Stimulated activated CD8-positive, alpha-beta memory T cell treated with anti-CD3 and anti-CD28 coated beads, Interleukin-7, amount 100 ng/mL, for 4 hours (primary cell): ENCODE data around the gene TMEM52.

Source experiments
- DNase-seq, 2 donors: peaks; one replicate each; pipeline ENCODE4 v3.0.0-alpha.2; 2020; ENCODE audit warnings: low read depth in 2 of 2

TMEM52 gene

GRCh38 chr1:1914971-1915692 is 3.9 kb downstream of the TMEM52 start, which contains the start of gene CALML6:
Gene CALML6, plus strand, starts transcription at chr1:1915260. Its CDS starts 21 bp downstream, at chr1:1915281.
- DNase-seq: no peak

- DNase-seq: no peak
Observed at GRCh38 chr1:1914101-1914970, 4.7 kb downstream of the TMEM52 start.

GRCh38 chr1:1911350-1912041 is 7.6 kb downstream of the TMEM52 start:
- DNase-seq: no peak

GRCh38 chr1:1910651-1911331 is 8.3 kb downstream of the TMEM52 start:
- no peak for DNase-seq

GRCh38 chr1:1910033-1910465 is 9.0 kb downstream of the TMEM52 start:
- no peak for DNase-seq

- no peak for DNase-seq
Observed at GRCh38 chr1:1908506-1908791, 10.6 kb downstream of the TMEM52 start.

- no peak for DNase-seq
Observed at GRCh38 chr1:1907098-1907736, 11.9 kb downstream of the TMEM52 start.

- peak in 1 of 2 donors; percentile 44 for DNase-seq
Observed at GRCh38 chr1:1906185-1907097, 12.6 kb downstream of the TMEM52 start.

GRCh38 chr1:1903224-1903623 is 15.9 kb downstream of the TMEM52 start:
- DNase-seq: no peak

- DNase-seq: no peak
Observed at GRCh38 chr1:1901641-1902294, 17.3 kb downstream of the TMEM52 start.

- DNase-seq: no peak
Observed at GRCh38 chr1:1900883-1901640, 18.0 kb downstream of the TMEM52 start.

GRCh38 chr1:1899967-1900327 is 19.1 kb downstream of the TMEM52 start:
- DNase-seq: no peak

GRCh38 chr1:1899266-1899966 is 19.7 kb downstream of the TMEM52 start:
- DNase-seq: no peak

GRCh38 chr1:1898246-1898933 is 20.7 kb downstream of the TMEM52 start:
- DNase-seq: no peak

GRCh38 chr1:1895456-1896336 is 23.4 kb downstream of the TMEM52 start:
- DNase-seq: no peak

- no peak for DNase-seq
Observed at GRCh38 chr1:1895060-1895418, 24.0 kb downstream of the TMEM52 start.
